ENCODE data around the gene UTS2R. TPM values are rescaled to one million over a fixed set of nuclear protein-coding genes. Genes with fewer than 3 reads are reported as not detected.
A peak's percentile ranks its signal among the peaks of the same experiment; 100 is the strongest.
"Not testable (repeated sequence)": the region's sequence is repeated elsewhere in the genome, so short reads cannot be mapped to it uniquely, and the experiment has no call there.

The UTS2R gene
- total RNA-seq, 2 experiments from 2014 or later = not detected

- peaks cover 2% of the 10 kb centered on the region for H3K4me1 ChIP-seq (ENCODE audit: insufficient read depth, low read length)
- ATAC-seq (ENCODE audit: poor library complexity) (no peak), DNase-seq (no peak)
- ChIA-PET POLR2A (no interaction called here), CTCF (no interaction called here)
- Mint-ChIP-seq H3K27me3 (peaks cover 45% of the 10 kb centered on the region), H3K9me3 (no peaks in the 10 kb centered on the region), H3K27ac (no peak overlapping the region), H3K4me1 (ENCODE audit: low read depth) (no peaks in the 10 kb centered on the region), H3K36me3 (ENCODE audit: low read depth) (no peaks in the 10 kb centered on the region), H3K4me3 (no peak overlapping the region)
- intact Hi-C loops (cut with DNase I, micrococcal nuclease) = no loop called here
- H3K36me3 ChIP-seq (ENCODE audit: insufficient read depth, low read length) = no peaks in the 10 kb centered on the region
- TF ChIP-seq CTCF (IDR thresholded peaks at IDR 0.05) = no peak
- H3K27me3 ChIP-seq (ENCODE audit: control insufficient read depth in 1 of 2, insufficient read depth in 2 of 2, low read length in 2 of 2) = peaks cover 18 to 28% of the 10 kb centered on the region in 2 experiments
- H3K27ac ChIP-seq (ENCODE audit: low read depth in 1 of 2, low read length in 2 of 2) = no peak overlapping the region
- no peak overlapping the region for H3K4me3 ChIP-seq (ENCODE audit: low read length)
- peaks cover 0 to 9% of the 10 kb centered on the region in 2 experiments for H3K9me3 ChIP-seq (ENCODE audit: control insufficient read depth in 1 of 2, insufficient read depth in 1 of 2, low read length in 2 of 2)
These were observed 6.6 kb downstream of the UTS2R start for GRCh38 chr17:82377924-82378740.

DNA sequence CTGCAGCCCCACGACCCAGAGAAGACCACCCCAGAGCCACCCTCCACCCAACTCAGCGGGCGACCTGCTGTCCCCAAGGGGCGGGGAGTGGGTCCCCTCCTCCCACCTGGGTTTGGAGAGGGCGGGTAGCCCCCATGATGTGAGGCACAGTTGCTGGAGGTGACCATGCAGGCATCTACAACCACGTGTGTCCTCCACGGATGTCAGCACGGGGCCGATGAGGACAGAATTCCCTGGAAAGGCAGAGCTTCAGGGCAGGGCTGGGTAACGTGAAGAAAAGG, 7.1 kb downstream of the UTS2R start:
- no peak for ATAC-seq (ENCODE audit: poor library complexity)
- peaks cover 40% of the 10 kb centered on the region for H3K27me3 Mint-ChIP-seq
- H3K4me1 Mint-ChIP-seq (ENCODE audit: low read depth) = no peaks in the 10 kb centered on the region
- TF ChIP-seq CTCF (IDR thresholded peaks at IDR 0.05) = no peak
- no peaks in the 10 kb centered on the region for H3K9me3 Mint-ChIP-seq
- Histone ChIP-seq H3K4me3 (ENCODE audit: low read length) (no peak overlapping the region), H3K36me3 (ENCODE audit: insufficient read depth, low read length) (no peaks in the 10 kb centered on the region), H3K27me3 (ENCODE audit: control insufficient read depth in 1 of 2, insufficient read depth in 2 of 2, low read length in 2 of 2) (peaks cover 21 to 24% of the 10 kb centered on the region in 2 experiments), H3K27ac (ENCODE audit: low read depth in 1 of 2, low read length in 2 of 2) (no peak overlapping the region), H3K9me3 (ENCODE audit: control insufficient read depth in 1 of 2, insufficient read depth in 1 of 2, low read length in 2 of 2) (peaks cover 0 to 9% of the 10 kb centered on the region in 2 experiments), H3K4me1 (ENCODE audit: insufficient read depth, low read length) (peaks cover 2% of the 10 kb centered on the region)
- H3K4me3 Mint-ChIP-seq = no peak overlapping the region
- no peak overlapping the region for H3K27ac Mint-ChIP-seq
- POLR2A ChIA-PET = no interaction called here
- H3K36me3 Mint-ChIP-seq (ENCODE audit: low read depth) = no peaks in the 10 kb centered on the region
- intact Hi-C loops (cut with DNase I, micrococcal nuclease) = no loop called here
- no peak for DNase-seq
- CTCF ChIA-PET = no interaction called here

- ATAC-seq (ENCODE audit: poor library complexity) = no peak
- intact Hi-C loops (cut with DNase I, micrococcal nuclease) = no loop called here
- Mint-ChIP-seq H3K4me1 (ENCODE audit: low read depth) (no peaks in the 10 kb centered on the region), H3K4me3 (no peak overlapping the region), H3K36me3 (ENCODE audit: low read depth) (no peaks in the 10 kb centered on the region), H3K27ac (no peak overlapping the region), H3K27me3 (peaks cover 33% of the 10 kb centered on the region), H3K9me3 (no peaks in the 10 kb centered on the region)
- Histone ChIP-seq H3K27me3 (ENCODE audit: control insufficient read depth in 1 of 2, insufficient read depth in 2 of 2, low read length in 2 of 2) (peaks cover 24 to 30% of the 10 kb centered on the region in 2 experiments), H3K4me1 (ENCODE audit: insufficient read depth, low read length) (peaks cover 2% of the 10 kb centered on the region), H3K4me3 (ENCODE audit: low read length) (no peak overlapping the region), H3K36me3 (ENCODE audit: insufficient read depth, low read length) (no peaks in the 10 kb centered on the region), H3K27ac (ENCODE audit: low read depth in 1 of 2, low read length in 2 of 2) (no peak overlapping the region), H3K9me3 (ENCODE audit: control insufficient read depth in 1 of 2, insufficient read depth in 1 of 2, low read length in 2 of 2) (peaks cover 0 to 10% of the 10 kb centered on the region in 2 experiments)
- ChIA-PET CTCF (no interaction called here), POLR2A (no interaction called here)
- no peak for TF ChIP-seq CTCF (IDR thresholded peaks at IDR 0.05)
- DNase-seq = peak in 1 of 14 experiments; percentile 2
These were observed 9.5 kb downstream of the UTS2R start for GRCh38 chr17:82380860-82381702.

DNA sequence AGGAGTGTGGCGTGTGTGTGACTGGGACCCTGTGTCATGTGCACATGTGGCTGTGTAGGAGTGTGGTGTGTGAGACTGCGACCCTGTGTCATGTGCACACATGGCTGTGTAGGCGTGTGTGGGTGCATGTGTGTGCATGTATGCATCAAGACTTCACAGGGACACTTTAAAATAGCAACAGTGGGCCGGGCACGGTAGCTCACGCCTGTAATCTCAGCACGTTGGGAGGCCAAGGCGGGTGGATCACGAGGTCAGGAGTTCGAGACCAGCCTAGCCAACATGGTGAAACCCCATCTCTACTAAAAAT, 10.1 kb downstream of the UTS2R start:
- H3K9me3 ChIP-seq (ENCODE audit: control insufficient read depth in 1 of 2, insufficient read depth in 1 of 2, low read length in 2 of 2) = peaks cover 0 to 10% of the 10 kb centered on the region in 2 experiments
- peaks cover 23 to 26% of the 10 kb centered on the region in 2 experiments for H3K27me3 ChIP-seq (ENCODE audit: control insufficient read depth in 1 of 2, insufficient read depth in 2 of 2, low read length in 2 of 2)
- H3K36me3 ChIP-seq (ENCODE audit: insufficient read depth, low read length); DNase-seq; CTCF ChIA-PET; H3K27ac ChIP-seq (ENCODE audit: low read depth in 1 of 2, low read length in 2 of 2); H3K36me3 Mint-ChIP-seq (ENCODE audit: low read depth); POLR2A ChIA-PET; H3K9me3 Mint-ChIP-seq; H3K4me3 Mint-ChIP-seq; ATAC-seq (ENCODE audit: poor library complexity); H3K4me3 ChIP-seq (ENCODE audit: low read length); H3K27ac Mint-ChIP-seq; H3K4me1 Mint-ChIP-seq (ENCODE audit: low read depth); H3K4me1 ChIP-seq (ENCODE audit: insufficient read depth, low read length); intact Hi-C loops (cut with DNase I, micrococcal nuclease): not testable (repeated sequence)
- H3K27me3 Mint-ChIP-seq = peaks cover 28% of the 10 kb centered on the region

DNA sequence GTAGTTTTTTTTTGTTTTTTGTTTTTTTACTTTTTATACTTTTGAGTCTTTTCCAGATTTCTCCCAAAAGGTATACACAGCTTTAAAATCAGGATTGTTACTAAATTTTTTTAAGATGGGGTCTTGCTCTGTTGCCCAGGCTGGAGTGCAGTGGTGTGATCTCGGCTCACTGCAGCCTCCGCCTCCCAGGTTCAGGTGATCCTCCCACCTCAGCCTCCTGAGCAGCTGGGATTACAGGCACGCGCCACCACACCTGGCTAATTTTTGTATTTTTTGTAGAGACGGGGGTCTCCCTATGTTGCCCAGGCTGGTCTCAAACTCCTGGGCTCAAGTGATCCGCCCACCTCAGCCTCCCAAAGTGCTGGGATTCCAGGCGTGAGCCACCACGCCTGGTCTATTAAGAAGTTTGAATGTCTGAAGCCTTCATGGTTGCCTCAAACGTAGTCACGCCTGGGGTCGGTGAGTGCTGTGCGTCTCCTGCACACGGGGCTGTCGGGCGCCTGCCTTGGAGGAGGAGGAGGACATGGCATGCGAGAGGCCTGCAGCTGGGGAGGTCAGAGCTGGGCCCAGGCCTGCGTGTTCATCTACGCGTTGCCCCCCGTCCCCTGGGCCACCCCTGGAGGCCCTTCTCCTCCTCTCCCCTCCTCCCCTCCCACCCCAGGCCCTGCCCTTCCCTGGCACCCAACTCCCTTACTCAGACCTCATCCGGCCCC, 10.8 kb downstream of the UTS2R start:
- H3K9me3 Mint-ChIP-seq; intact Hi-C loops (cut with DNase I, micrococcal nuclease); H3K4me3 ChIP-seq (ENCODE audit: low read length); H3K4me1 Mint-ChIP-seq (ENCODE audit: low read depth); H3K4me3 Mint-ChIP-seq; H3K36me3 Mint-ChIP-seq (ENCODE audit: low read depth); ATAC-seq (ENCODE audit: poor library complexity); H3K27ac Mint-ChIP-seq; CTCF ChIA-PET; H3K27ac ChIP-seq (ENCODE audit: low read depth in 1 of 2, low read length in 2 of 2); POLR2A ChIA-PET; H3K36me3 ChIP-seq (ENCODE audit: insufficient read depth, low read length): not testable (repeated sequence)
- Histone ChIP-seq H3K27me3 (ENCODE audit: control insufficient read depth in 1 of 2, insufficient read depth in 2 of 2, low read length in 2 of 2) (peaks cover 23 to 26% of the 10 kb centered on the region in 2 experiments), H3K4me1 (ENCODE audit: insufficient read depth, low read length) (peaks cover 10% of the 10 kb centered on the region), H3K9me3 (ENCODE audit: control insufficient read depth in 1 of 2, insufficient read depth in 1 of 2, low read length in 2 of 2) (peaks cover 0 to 10% of the 10 kb centered on the region in 2 experiments)
- peak in 1 of 14 experiments; percentile 1 for DNase-seq
- H3K27me3 Mint-ChIP-seq = peaks cover 26% of the 10 kb centered on the region

Data from CD4-positive, alpha-beta T cell (primary cell).